Heart right ventricle (tissue), 16 donors: ENCODE results near the gene CYB5R2. TPM values are rescaled to one million over a fixed set of nuclear protein-coding genes. Genes with fewer than 3 reads are reported as not detected.
A peak's percentile ranks its signal among the peaks of the same experiment; 100 is the strongest.

ENCODE experiments used
- ATAC-seq, 8 donors: fragments of 200-7000 bp; cut with Tn5 transposase; one replicate each; pipeline ENCODE4 v1.9.1; 2020; ENCODE audit warnings: mild to moderate bottlenecking in 8 of 8, moderate library complexity in 8 of 8, moderate number of reproducible peaks in 1 of 8
- DNase-seq, 2 donors: peaks; one replicate each; pipeline ENCODE4 v3.0.0-alpha.2; 2020
- H3K27ac ChIP-seq, 10 donors: fragments of 200-600 bp; sonication (generic) in 2 of 10; one replicate each; pipeline versions ENCODE4 v1.5.0 to v1.8.0; 2020 to 2022; ENCODE audit warnings: mild to moderate bottlenecking in 3 of 10
- H3K27me3 ChIP-seq, 7 donors: fragments of 200-600 bp; one replicate each; pipeline ENCODE4 v1.8.0; 2021 to 2022; ENCODE audit warnings: mild to moderate bottlenecking in 2 of 7
- H3K36me3 ChIP-seq, 9 donors: fragments of 200-600 bp; sonication (generic) in 1 of 9; one replicate each; pipeline versions ENCODE4 v1.5.0 to v1.8.0; 2020 to 2022; ENCODE audit warnings: mild to moderate bottlenecking in 2 of 9
- H3K4me1 ChIP-seq, 9 donors: fragments of 200-600 bp; sonication (generic) in 1 of 9; one replicate each; pipeline versions ENCODE4 v1.5.0 to v1.8.0; 2020 to 2022; ENCODE audit warnings: mild to moderate bottlenecking in 4 of 9
- H3K4me3 ChIP-seq, 10 donors: fragments of 200-600 bp; sonication (generic) in 2 of 10; one replicate each; pipeline versions ENCODE4 v1.5.0 to v1.8.0; 2020 to 2022; ENCODE audit warnings: mild to moderate bottlenecking in 7 of 10, moderate library complexity in 2 of 10
- H3K9me3 ChIP-seq, 11 donors: fragments of 200-600 bp in 10 of 11; sonication (generic) in 2 of 11; one replicate each; pipeline versions ENCODE4 v1.5.0 to v1.8.0; 2013 to 2022; ENCODE audit warnings: mild to moderate bottlenecking in 2 of 11, control low read depth in 1 of 11, moderate library complexity in 1 of 11
- CTCF ChIP-seq, 9 donors: fragments of 200-600 bp; sonication (generic) in 2 of 9; IDR thresholded peaks; one replicate each; pipeline versions ENCODE4 v1.5.0 to v1.8.0; 2021 to 2022; ENCODE audit warnings: antibody characterized with exemption in 9 of 9, mild to moderate bottlenecking in 5 of 9, moderate library complexity in 1 of 9
- WGBS, 2 donors: extraction: QIAGEN DNeasy Blood & Tissue Kit; methylation state at CpG; one replicate each; pipeline ENCODE4 v1.1.7; 2013; ENCODE audit warnings: inconsistent platforms in 1 of 2; 5-methylcytosine and 5-hydroxymethylcytosine counted together
- intact Hi-C, 10 donors: fragments of 100-400 bp; cut with DNase I; formaldehyde crosslinking; loops; one replicate each; pipeline versions ENCODE4 v1.11.1 to v1.14.2; 2022
- polyA plus RNA-seq, 2 donors: library from polyadenylated mRNA; stranded (reverse); fragments of 200-250 nt; gene quantifications; one replicate each; pipeline ENCODE4 v1.2.3, GENCODE V29; 2013
- total RNA-seq, 10 donors: library from RNA; stranded (reverse); fragmentation: NEBNext Ultra II Directional in 3 of 10; extraction: Animal tissue kit (Norgen Biotek cat#: 25700) in 3 of 10; gene quantifications; one replicate each; pipeline versions ENCODE4 v1.2.1 to v1.2.4, GENCODE V29; 2021 to 2023
- donor health status: Arrhythmogenic right ventricular cardiomyopathy.
- donor health status: ischemic (EF 13 %, LVEDD 7.1; RV severe dilation, severe dysfunction).
- donor health status: healthy with polysubstance abuse.
- donor health status: DM: no; HTN: yes; CAD: no.
- donor health status: DM: no; HTN: no; CAD: no.
- donor health status: ischemic (EF 25% LVEDD 6.9; RV normal size, moderate dysfunction).
- donor health status: ischemic (EF 25% LVEDD 5.7; RV mildly dilated, moderate dysfunction).
- donor health status: healthy.
- donor health status: DM: yes; HTN: yes; CAD: no.
- donor health status: Ischemic cardiomyopathy.
- donor health status: ischemic (EF 35%, LVEDD 5.7; RV mildly dilated, moderate dysfunction).
- donor health status: nonischemic (EF 11% LVEDD 7.7; RV severe dilation, severe dysfunction).
- donor health status: DM: yes; HTN: yes; CAD: no.
- donor health status: PGD.
- donor health status: ischemic (EF 29% LVEDD 5.4; RV normal size, mild dysfunction).
- donor health status: nonischemic (EF 23%, LVEDD 6.1; RV moderate dilation, normal function).

The CYB5R2 gene
- total and polyA plus RNA-seq, 12 donors = 0.36 to 2.8 (median 1.2) TPM

GRCh38 chr11:7696424-7696823, 23.1 kb upstream of the CYB5R2 start:
- Histone ChIP-seq H3K4me1 (no peaks in the 10 kb centered on the region), H3K27me3 (peaks cover 0 to 31% (median 8%) of the 10 kb centered on the region in 7 donors), H3K36me3 (no peaks in the 10 kb centered on the region), H3K27ac (no peak overlapping the region), H3K9me3 (no peaks in the 10 kb centered on the region), H3K4me3 (no peak overlapping the region)
- TF ChIP-seq CTCF (IDR thresholded peaks at IDR 0.05) = no peak
- ATAC-seq = no peak
- 65 to 76% methylated on average over 5 of the region's 5 CpGs for WGBS, 2 donors
- intact Hi-C loops = loop anchor here in 2 of 10 donors (10.0 kb wide), 1 partner anchor 602 kb away; no protein-coding TSS in a partner anchor
- DNase-seq = no peak

- Histone ChIP-seq H3K4me3 (peak overlapping the region in 1 of 10 donors; percentile 23), H3K27me3 (peaks cover 0 to 36% (median 8%) of the 10 kb centered on the region in 7 donors), H3K36me3 (no peaks in the 10 kb centered on the region), H3K27ac (no peak overlapping the region), H3K4me1 (no peaks in the 10 kb centered on the region), H3K9me3 (no peaks in the 10 kb centered on the region)
- intact Hi-C loops = loop anchor here in 4 of 10 donors (5.0 to 10.0 kb wide), 2 partner anchors 597 to 599 kb away; no protein-coding TSS in a partner anchor
- no peak for TF ChIP-seq CTCF (IDR thresholded peaks at IDR 0.05)
- ATAC-seq = no peak
- no peak for DNase-seq
- WGBS, 2 donors = 87 to 91% methylated on average over 3 of the region's 3 CpGs
These were observed 20.9 kb upstream of the CYB5R2 start for GRCh38 chr11:7694235-7694634.

- Histone ChIP-seq H3K4me1 (no peaks in the 10 kb centered on the region), H3K27me3 (peaks cover 0 to 36% (median 8%) of the 10 kb centered on the region in 7 donors), H3K9me3 (no peaks in the 10 kb centered on the region), H3K36me3 (no peaks in the 10 kb centered on the region), H3K27ac (no peak overlapping the region), H3K4me3 (no peak overlapping the region)
- intact Hi-C loops = loop anchor here in 4 of 10 donors (5.0 to 10.0 kb wide), 2 partner anchors 595 to 598 kb away; no protein-coding TSS in a partner anchor
- WGBS, 2 donors = 85 to 91% methylated on average over 3 of the region's 3 CpGs
- TF ChIP-seq CTCF (IDR thresholded peaks at IDR 0.05) = no peak
- ATAC-seq (no peak), DNase-seq (no peak)
These were observed 19.1 kb upstream of the CYB5R2 start for GRCh38 chr11:7692426-7692825.

- peaks cover 0 to 36% (median 8%) of the 10 kb centered on the region in 7 donors for H3K27me3 ChIP-seq
- ATAC-seq (no peak), DNase-seq (no peak)
- H3K4me3 ChIP-seq = no peak overlapping the region
- H3K27ac ChIP-seq = no peak overlapping the region
- H3K9me3 ChIP-seq = no peaks in the 10 kb centered on the region
- no peaks in the 10 kb centered on the region for H3K36me3 ChIP-seq
- no peaks in the 10 kb centered on the region for H3K4me1 ChIP-seq
- intact Hi-C loops = loop anchor here in 4 of 10 donors (5.0 to 10.0 kb wide), 2 partner anchors 595 to 597 kb away; no protein-coding TSS in a partner anchor
- TF ChIP-seq CTCF (IDR thresholded peaks at IDR 0.05) = no peak
- WGBS, 2 donors = 67 to 72% methylated on average over 6 of the region's 6 CpGs
These were observed 18.6 kb upstream of the CYB5R2 start for GRCh38 chr11:7691759-7692350.
